Activated CD8-positive, alpha-beta memory T cell treated with anti-CD3 and anti-CD28 coated beads, Interleukin-2, amount 50 U/mL, for 4 hours (primary cell): ENCODE data around the gene ARHGAP25.
"Not testable (repeated sequence)": the region's sequence is repeated elsewhere in the genome, so short reads cannot be mapped to it uniquely, and the experiment has no call there.

Experiments used
- DNase-seq: peaks from one replicate; pipeline ENCODE4 v3.0.0-alpha.2; 2020

The ARHGAP25 gene

DNA sequence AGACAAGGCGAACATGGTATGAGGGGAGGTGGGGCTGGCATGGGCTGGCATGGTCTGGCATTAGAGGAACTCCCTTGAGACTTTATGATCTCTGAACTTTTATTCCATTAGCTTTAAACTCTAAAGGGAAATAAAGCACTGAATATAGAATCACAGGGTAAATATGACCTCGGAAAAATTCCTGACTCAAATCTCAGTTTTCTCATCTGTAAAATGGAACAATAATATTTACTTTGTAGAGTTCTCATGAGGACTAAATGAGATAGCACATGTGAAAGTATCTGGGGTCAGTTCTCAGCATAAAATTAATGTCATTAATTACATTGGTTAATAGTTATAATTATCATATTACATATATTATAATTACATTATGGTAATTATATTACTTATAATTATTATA, 65.9 kb downstream of the ARHGAP25 start:
- no peak for DNase-seq

DNA sequence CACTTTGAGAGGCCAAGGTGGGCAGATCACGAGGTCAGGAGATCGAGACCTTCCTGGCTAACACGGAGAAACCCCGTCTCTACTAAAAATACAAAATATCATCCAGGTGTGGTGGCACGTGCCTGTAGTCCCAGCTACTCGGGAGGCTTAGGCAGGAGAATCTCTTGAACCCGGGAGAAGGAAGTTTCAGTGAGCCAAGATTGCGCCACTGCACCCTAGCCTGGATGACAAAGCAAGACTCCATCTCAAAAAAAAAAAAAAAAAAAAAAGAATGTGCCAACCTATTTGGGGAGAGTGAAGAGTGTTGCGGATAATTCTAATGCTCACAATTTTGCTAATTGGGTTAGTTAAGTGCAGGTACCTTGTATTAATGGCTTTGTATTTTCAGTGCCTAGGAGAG, 67.5 kb downstream of the ARHGAP25 start:
- DNase-seq: not testable (repeated sequence)

DNA sequence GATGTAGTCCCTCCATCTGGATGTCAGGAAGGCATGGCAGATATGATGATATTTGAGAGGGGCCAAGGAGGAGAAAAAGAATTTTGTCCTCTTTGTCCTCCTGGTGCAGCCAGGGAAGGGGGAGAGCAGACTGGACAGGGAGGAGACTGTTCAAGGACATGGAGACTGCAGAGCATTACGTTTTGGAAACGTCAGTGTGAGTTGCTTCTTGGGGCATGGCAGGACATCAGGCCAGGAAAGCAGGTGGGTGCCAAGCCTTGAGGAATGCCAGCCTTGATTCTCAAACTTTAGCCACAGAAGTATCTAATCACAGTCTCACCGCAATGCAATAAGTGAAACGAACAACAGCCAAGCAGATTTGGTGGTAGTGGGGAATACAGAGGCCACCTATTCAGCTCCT, 70.4 kb downstream of the ARHGAP25 start:
- no peak for DNase-seq

DNA sequence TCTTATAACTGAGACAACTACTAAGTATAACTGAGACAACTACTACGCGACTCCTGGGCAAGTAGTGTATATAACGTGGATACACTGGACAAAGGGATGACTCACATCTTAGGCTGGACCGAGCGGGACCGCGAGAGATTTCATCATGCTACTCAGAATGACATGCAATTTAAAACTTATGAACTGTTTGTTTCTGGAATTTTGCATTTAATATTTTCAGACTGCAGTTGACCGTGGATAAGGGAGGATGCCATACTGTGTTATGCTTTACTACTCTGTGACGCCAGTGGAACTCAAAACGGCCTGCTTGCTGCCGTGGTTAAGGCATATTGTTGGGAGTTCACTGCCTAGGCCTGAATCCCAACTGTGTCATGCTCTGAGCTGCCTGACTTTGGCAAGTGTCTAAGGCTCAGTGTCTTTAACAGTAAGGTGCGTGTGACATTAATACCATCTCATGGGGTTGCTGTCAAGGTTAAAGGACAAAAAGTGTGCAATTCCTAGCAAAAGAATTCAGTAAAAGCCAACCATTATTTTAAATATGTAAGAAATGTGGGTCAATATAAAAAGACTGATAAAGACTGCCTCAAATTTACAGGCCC, 72.0 kb downstream of the ARHGAP25 start:
- DNase-seq: no peak

DNA sequence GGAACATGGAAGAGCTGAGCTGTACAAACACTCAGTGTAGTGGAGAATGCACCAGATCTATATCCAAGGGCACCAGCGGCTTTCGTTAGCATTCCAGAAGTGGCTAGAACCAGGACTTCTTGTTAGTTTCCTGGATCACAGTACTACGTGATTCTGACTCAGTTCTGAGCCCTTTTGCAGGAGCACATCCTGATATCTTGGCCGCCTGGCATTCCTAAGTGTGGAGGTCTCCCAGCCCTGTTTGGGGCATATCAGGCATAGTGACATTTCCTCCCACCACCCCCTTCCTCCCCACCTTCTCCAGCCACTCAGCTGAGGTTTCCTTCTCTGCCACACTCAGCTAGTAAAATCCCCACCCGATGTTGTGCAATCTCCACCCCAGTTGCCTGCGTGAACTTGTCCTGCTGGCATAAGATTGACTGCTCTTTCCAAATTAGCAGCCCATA, 73.2 kb downstream of the ARHGAP25 start:
- DNase-seq: no peak

DNA sequence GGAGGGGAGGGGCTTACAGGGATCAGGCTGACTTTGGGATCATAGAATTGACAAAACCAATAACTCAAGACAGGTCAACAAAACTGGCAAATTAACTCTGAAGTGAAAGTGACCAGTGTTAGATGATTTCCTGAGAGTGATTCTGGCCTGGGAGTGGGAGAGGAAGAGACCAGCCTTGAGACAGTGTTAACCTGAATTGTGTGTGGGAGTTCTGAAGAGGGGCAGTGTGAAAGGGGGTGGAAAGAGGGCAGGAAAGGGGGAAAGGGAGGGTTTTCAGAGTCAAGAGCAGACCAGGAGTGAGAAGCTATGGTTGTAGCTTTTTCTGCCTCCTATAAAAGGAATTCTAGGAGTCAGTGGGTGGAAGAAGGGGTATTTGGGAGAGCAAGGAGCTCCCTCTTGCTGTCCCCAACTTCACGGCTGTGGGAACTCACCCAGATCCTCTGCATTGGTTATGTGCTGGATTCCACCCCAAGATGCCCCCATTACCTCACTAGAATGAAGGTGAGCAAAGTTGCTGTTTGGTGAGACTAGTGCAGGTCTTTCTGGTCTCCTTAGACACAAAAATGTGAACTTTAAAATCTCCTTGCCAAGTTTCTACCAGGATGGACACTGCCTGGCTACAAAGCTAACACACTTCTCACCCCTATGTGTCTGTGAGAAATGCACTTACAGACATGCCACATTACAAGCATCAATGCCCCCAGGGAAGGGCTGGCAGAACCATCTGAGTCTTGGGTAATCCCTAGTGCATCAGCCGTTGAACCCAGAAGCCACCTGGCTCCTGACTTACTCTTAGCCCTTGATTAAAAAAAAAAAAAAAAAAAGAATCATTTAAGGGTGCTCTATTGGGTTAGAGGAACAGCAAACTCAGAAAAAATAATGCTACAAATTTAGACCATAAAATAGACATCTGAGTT, 75.0 kb downstream of the ARHGAP25 start:
- DNase-seq: no peak

DNA sequence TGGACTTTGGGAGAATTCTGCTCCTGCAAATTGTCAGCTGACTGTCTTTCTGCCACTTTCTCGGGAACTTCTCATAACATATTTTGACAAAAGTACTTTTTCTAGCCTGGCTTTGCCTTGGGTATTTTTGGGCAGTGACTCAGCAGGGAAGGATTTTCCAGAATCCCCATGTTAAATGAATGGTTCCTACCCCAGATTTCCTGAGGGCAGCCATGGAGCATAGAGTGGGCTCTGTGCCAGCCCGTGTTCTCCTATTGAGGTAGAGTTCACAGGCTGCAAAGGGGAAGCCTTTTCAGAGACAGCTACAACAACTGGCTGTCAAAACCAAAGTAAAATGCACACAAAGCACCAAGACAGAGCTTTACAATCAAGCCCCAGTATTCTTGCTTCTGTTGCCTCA, 76.8 kb downstream of the ARHGAP25 start:
- DNase-seq: no peak

DNA sequence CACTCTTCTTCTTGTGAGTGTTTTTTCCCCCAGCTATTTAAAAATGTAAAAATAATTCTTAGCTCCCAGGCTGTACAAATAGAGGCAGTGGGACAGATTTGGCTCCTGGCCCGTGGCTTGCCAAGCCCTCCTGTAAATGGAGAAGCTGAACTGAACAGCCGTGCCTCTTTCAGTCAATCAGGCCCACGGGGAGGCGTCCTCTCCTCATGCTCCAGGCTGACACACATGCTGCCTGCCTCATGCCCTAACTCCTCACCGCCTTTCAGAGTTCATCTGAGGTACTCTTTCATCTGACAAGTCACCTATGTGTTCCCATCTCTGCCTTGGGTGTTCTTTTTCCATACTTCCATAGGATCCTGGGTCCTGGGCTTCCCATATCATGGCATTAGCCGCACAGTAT, 77.6 kb downstream of the ARHGAP25 start:
- no peak for DNase-seq

DNA sequence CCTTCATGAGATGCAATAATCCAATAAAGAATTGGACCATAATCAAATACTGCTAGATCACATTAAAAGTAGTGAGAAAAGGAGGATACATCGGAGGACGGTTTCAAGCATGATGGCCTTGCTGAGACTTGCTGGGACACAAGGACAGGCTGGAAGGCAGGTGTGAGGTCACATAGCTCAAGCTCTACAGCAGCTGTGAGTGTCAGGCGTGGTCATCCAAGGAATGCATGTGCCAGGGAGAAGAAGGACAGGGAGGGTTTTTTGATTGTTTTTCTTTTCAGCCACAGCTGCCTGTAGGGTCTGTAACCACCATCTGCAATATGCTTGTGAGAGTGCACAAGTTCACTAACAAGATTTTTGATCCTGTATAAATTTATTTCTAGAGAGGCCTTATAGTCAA, 79.0 kb downstream of the ARHGAP25 start:
- DNase-seq: no peak

DNA sequence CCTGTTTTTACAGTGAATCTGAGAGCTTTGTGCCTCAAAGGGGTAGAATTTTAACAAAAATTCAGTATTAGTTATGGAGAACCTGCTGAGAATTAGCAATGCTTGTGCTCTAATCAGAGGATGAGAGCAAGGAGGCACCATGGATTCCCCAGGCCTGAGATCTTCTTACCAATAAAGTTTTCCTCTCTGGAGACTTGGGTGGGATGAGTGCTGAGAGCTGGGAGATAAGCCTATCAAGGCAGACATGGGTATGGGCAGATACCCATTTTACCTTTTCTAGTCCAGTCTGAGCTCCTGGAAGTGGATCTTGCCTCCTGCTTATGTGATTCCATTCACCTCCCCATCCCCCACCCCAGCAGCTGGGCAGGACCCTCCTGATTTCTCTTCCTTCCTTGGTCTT, 82.7 kb downstream of the ARHGAP25 start:
- DNase-seq: no peak

DNA sequence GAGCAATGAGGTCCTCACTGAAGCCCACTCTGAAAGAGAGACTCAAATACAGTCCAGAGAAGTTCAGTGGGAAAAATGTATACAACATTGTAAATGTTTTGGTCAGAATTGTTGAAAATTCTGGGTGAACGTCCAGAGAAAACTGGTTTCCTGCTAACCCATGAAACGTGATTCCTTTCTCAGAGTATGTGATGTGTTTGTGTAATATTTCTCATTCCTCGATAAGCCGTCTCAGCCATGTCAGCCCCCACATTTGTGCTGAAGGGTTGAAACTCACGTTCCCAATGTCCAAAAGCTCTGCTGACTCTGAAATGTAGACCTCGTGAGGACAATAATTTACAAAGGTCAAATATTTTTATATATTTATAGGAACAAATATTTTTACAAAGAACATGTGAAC, 84.9 kb downstream of the ARHGAP25 start:
- DNase-seq: no peak

DNA sequence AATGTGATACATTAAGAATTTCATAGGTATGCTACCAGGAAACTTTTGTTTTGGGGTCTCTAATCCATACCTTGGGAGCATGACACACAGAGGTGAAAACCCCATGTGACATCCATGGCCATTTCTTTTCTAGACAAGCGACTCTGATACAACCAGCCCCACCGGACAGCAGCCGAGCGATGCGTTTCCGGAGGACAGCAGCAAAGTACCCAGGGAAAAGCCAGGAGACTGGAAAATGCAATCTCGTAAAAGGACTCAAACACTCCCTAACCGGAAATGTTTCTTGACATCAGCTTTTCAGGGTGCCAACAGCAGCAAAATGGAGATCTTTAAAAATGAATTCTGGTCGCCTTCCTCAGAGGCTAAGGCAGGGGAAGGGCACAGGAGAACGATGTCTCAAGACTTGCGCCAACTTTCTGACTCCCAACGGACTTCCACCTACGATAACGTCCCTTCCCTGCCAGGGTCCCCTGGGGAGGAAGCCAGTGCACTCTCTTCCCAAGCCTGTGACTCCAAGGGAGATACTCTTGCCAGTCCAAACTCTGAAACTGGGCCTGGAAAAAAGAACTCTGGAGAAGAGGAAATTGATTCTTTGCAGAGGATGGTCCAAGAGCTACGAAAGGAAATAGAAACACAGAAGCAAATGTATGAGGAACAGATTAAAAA, 87.7 kb downstream of the ARHGAP25 start:
- DNase-seq: no peak

DNA sequence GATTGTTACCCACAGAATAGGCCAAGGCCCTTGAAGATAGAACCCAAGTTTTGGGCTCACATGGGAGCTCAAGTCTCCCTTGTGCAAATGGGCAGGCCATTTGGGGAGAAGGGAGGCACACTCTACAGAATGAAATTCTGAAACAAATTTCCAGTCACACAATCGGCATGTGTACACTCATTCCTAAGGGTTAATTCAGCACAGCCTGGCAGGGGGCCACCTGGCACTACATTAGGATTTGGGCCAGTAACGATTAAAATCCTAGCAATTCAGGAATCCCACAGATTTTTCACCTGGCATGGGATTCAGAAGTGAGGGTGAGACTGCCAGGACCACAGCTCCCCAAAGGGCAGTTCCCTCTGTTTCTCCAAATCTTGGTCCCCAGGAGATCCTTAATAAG, 90.2 kb downstream of the ARHGAP25 start:
- DNase-seq: no peak

DNA sequence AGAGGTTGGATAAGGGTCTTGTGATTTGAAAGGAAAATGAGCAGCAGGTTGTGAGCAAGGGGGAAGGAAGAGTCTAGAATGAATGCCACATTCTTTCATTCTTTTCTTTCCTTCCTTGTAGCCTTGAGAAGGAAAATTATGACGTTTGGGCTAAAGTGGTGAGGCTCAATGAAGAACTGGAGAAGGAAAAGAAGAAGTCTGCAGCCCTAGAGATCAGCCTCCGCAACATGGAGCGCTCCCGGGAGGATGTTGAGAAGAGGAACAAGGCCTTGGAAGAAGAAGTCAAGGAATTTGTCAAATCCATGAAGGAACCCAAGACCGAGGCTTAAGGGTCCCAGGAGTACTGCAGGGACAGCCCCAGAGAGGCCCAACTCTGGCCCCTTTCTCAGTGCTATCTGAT, 91.3 kb downstream of the ARHGAP25 start:
- DNase-seq: no peak

DNA sequence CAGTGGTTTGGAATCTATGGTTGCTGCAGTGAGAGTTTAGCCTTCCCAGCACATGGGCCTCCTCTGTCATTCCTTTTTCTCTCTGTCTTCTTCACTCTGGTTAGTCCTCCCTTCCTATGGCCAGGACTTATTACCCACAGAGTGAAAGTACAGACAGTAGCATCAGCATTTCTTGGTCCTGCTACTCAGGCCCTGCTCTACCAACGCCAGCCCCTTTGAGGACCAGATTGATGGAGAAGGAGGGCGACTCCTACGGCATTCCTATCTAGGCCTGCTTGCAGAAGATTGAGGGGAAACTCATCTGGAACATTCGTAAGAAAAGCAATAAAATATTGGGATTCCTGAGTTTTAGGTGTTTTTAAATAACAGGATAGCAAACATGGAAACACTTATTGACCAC, 93.1 kb downstream of the ARHGAP25 start:
- no peak for DNase-seq

DNA sequence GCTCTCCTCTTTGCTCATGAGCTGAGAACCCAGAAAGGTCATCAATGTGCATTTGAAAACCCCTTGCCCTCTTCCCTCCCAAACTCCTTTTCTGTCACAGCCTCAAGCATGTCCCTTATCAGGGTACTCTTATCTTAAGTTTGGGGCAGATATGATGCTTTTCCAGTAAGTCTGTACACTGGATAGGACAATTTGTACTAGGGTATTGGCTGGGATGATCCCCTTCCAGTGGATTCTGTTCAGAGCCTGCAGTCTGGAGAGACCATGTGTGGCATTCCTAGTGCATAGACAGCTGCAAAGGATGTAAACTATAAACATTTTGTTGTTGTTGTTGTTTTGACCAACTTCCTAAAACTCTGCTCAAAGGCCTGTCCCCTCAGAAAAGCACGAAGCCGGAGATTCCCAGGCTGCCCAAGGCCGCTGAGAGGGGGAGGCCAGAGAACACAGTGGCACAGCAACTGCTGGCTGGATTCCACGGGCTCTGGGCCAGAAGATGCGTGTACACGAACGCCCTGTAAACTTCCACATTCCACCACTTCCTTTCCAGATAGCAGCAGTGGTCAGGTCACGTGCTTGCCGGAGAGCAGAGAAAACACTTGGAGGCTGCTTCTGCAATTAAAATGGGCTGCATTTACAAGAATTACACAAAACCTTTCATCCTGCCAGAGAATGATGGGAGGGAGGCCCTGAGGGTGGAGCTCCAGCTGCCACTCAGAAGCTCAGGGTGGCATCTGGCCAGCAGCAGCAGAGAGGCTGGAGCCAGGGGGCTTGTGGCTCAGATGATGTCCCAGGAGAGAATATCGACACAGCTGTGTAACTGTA, 94.5 kb downstream of the ARHGAP25 start:
- peak; percentile 30 for DNase-seq

DNA sequence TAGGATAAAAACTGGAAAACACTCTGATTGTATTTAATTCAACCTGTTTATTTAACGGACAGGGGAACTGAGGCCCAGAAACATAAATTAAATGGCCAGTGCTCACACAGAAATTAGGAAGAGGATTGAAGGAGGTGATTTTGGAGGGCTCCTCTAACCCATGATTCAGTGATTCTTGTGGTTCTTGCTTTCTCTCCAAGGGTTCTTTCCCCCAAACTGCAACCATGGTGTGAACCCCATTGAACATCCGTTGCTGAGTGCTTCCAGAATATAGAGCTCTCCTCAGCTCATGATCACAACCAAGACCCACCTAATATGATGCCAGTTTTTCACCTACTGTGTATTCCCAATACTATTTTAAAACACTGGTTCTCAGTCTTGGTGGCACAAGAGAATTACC, 95.1 kb downstream of the ARHGAP25 start:
- no peak for DNase-seq

DNA sequence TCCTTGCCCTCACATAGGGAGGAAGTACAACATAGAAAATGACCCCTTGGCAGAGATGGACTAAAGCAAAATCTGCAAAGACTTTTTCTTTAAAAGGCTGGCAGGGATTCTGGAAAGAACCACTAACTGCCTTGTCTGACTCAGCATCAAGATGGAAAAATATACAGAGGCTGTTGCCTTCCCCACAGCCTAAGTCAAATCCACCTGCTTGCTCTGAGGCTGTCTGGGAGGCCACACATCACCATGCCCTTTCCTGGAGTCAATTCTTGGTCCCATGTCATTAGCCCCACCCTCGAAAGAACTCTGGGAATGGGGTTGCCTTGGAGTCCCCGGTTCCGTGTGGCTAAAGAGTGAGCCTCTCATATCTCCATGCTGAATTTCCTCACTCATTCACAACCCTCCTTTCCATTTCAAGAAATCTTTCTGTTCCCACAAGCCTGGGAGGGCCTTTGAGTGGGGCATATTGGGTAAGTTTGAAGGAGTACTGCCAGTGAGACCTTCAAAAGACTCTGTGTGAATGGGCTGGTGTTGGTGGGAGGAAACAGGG, 97.1 kb downstream of the ARHGAP25 start:
- no peak for DNase-seq

DNA sequence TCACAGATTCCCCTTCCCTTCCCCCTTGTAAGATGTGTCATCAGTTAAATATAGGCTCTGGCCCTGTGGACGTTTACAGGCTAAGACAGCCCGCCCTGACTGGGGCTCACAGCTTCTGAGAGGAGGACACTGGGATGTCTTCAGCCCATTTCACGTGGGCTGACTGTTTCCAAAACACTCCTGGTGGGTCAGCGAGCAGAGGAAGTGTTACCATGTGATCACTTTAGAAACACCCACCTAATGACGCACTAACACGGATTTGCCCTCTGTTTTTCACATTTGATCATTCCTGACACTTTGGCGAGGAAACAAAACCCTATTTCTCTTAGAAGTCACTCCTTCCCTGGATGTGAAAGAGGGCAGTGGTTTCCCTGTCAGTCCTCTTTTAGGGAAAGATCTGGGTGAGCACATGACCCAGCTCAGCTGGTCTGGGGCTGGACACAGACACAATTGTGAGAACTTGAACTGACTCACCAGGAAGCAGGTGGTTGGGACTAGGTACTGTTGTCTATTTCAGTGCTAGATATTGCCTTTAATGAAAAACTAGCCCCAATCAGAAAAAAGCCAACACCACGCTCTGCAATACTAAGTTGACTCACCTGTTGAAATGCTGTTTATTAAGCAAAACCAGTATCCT, 97.7 kb downstream of the ARHGAP25 start:
- peak; percentile 56 for DNase-seq

DNA sequence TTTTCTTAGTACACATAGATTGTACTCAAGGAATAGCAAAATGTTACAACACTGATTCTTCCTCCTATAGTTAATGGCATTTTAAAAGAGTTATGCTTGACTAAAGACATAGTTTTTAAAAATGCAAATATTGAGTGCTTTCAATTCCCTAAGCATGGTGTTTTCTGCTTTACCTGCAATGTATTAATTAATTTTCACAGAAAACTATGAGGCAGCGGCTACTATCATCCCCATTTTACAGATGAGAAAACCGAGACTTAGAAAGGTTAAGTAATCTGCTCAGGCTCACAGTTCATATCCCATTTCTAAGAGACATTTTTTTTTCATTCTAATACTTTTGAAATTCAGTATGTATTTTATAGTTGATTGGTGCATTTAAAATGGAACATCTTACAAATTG, 98.6 kb downstream of the ARHGAP25 start:
- DNase-seq: no peak

DNA sequence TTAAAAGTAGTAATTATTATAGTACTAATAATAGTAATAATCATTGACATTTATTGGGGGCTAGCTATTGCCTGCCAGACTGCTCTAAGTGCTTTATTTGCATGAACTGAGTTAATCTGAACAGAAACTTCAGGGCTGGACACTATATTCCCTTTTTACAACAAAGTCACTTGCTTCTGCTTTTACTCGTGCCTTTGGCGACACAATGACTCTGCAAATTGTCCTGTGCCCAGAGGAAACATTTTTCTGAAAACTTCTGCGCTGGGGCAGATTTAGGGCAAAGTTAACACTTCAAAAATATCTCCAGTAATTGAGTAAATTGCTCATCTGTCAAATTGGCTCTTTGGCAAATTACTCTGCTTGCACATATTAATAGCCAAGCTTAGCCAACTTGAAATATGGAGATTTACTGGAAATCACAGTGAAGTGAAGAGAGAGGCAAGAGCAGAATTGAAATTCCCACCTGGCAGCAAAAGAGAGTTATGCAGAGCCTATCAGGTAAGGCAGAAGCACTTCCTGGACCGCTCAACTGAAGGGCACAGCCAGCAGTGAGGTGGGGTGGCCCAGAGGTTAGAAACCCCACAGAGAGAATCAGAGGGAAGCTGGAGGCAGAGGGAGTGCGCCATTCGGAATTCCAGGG, 100.2 kb downstream of the ARHGAP25 start:
- no peak for DNase-seq

DNA sequence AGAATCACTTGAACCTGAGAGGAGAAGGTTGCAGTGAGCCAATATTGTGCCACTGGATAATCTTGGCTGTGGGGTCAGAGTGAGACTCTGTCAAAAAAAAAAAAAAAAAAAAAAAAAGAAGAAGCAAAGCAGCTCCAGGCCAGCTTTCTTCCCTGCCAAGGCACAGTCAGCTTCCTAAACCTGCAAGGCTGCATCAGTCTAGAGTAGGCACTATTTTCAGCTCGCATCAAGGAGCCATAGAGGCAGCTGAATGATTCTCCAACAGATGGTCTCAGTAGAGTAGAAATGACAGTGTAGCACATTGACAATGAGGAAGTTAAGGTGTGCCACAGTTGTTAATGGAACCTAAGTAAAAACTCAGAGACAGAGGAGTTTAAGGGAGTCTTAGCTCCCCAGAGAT, 101.0 kb downstream of the ARHGAP25 start:
- no peak for DNase-seq
